GM19351 (cell line): Measurements from ENCODE around the gene WDCP.

Experiments used
- ATAC-seq: cut with Tn5 transposase; IDR thresholded peaks from one replicate; pipeline ENCODE4 v1.9.1; 2021; ENCODE audit warnings: mild to moderate bottlenecking, moderate library complexity; ENCODE audit not compliant: unreplicated experiment

WDCP gene

GRCh38 chr2:24007693-24008092 lies 39.5 kb downstream of the WDCP start:
- no peak for ATAC-seq

- no peak for ATAC-seq
These were observed 52.6 kb downstream of the WDCP start for GRCh38 chr2:23994567-23994966.

GRCh38 chr2:23993736-23994269 lies 53.4 kb downstream of the WDCP start:
- ATAC-seq: no peak

- no peak for ATAC-seq
These were observed 54.3 kb downstream of the WDCP start for GRCh38 chr2:23992931-23993330.

GRCh38 chr2:23988371-23988770 lies 58.8 kb downstream of the WDCP start:
- no peak for ATAC-seq
